SK-N-SH (cell line): ENCODE measurements around the gene LRRC36. TPM values are rescaled to one million over a fixed set of nuclear protein-coding genes. Genes with fewer than 3 reads are reported as not detected.

ENCODE experiments used
- CTCF ChIA-PET: fragments of 300-600, 350-600 bp; formaldehyde crosslinking; extraction: SDS; loops from one replicate; lab custom pipeline; 2021; lab: Yijun Ruan, JAX
- POLR2A ChIA-PET: fragments of 350-600 bp; sonication (Branson Sonifier 250); formaldehyde crosslinking; extraction: SDS; loops from one replicate; lab custom pipeline; 2020; ENCODE audit warnings: antibody characterized with exemption, inconsistent platforms; lab: Yijun Ruan, JAX
- DNase-seq: peaks from one replicate; pipeline ENCODE4 v3.0.0; 2012
- H2AFZ ChIP-seq: fragments of 200-600 bp; sonication (generic); 2 replicates; pipeline ENCODE4 v1.8.1; 2016; ENCODE audit warnings: antibody characterized with exemption, mild to moderate bottlenecking, low read depth
- H3F3A ChIP-seq: fragments of 200-600 bp; sonication (generic); replicated peaks from 2 replicates; pipeline ENCODE3; 2016; ENCODE audit warnings: antibody characterized with exemption, mild to moderate bottlenecking; ENCODE audit not compliant: insufficient read depth
- H3K27ac ChIP-seq, 2 experiments: fragments of 200-500 bp in 1 of 2; fragments of 200-600 bp in 1 of 2; sonication (Bioruptor generic) in 1 of 2; sonication (generic), shearing (Covaris generic) in 1 of 2; 2 replicates each; pipeline versions ENCODE4 v1.5.1 to v1.6.1; 2014 to 2016; ENCODE audit warnings: low read depth in 2 of 2, inconsistent platforms in 1 of 2, low read length in 1 of 2, mild to moderate bottlenecking in 1 of 2, mixed read lengths in 1 of 2
- H3K27me3 ChIP-seq: fragments of 200-600 bp; sonication (generic), shearing (Covaris generic); 2 replicates; pipeline ENCODE4 v1.6.1; 2016; ENCODE audit warnings: mixed run types; ENCODE audit not compliant: insufficient read depth
- H3K36me3 ChIP-seq, 2 experiments: fragments of 200-500 bp in 1 of 2; fragments of 200-600 bp in 1 of 2; sonication (Bioruptor generic) in 1 of 2; sonication (generic) in 1 of 2; replicated peaks in 1 of 2; 2 replicates each; pipeline versions ENCODE3 to v1.5.1; 2014 to 2016; ENCODE audit warnings: low read length in 1 of 2, mild to moderate bottlenecking in 1 of 2; ENCODE audit not compliant: insufficient read depth in 2 of 2, control insufficient read depth in 1 of 2
- H3K4me1 ChIP-seq, 2 experiments: fragments of 200-500 bp in 1 of 2; fragments of 200-600 bp in 1 of 2; sonication (Bioruptor generic) in 1 of 2; sonication (generic), shearing (Covaris generic) in 1 of 2; 2 replicates each; pipeline versions ENCODE4 v1.5.1 to v1.6.1; 2014 to 2016; ENCODE audit warnings: low read depth in 1 of 2, low read length in 1 of 2, mixed run types in 1 of 2; ENCODE audit not compliant: insufficient read depth in 2 of 2, control insufficient read depth in 1 of 2
- H3K4me2 ChIP-seq: fragments of 200-600 bp; sonication (generic), shearing (Covaris generic); 2 replicates; pipeline ENCODE4 v1.6.1; 2017; ENCODE audit warnings: mixed run types
- H3K4me3 ChIP-seq, 2 experiments: fragments of 200-500 bp in 1 of 2; fragments of 200-600 bp in 1 of 2; sonication (Bioruptor generic) in 1 of 2; sonication (generic), shearing (Covaris generic) in 1 of 2; 2 replicates each; pipeline versions ENCODE4 v1.5.1 to v1.8.1; 2014 to 2016; ENCODE audit warnings: low read depth in 2 of 2, inconsistent platforms in 1 of 2, low read length in 1 of 2, mild to moderate bottlenecking in 1 of 2, mixed read lengths in 1 of 2, moderate library complexity in 1 of 2
- H3K79me2 ChIP-seq: fragments of 200-600 bp; sonication (generic); 2 replicates; pipeline ENCODE4 v1.8.1; 2017; ENCODE audit warnings: mild to moderate bottlenecking; ENCODE audit not compliant: insufficient read depth
- H3K9ac ChIP-seq: fragments of 200-600 bp; sonication (generic); 2 replicates; pipeline ENCODE4 v1.6.1; 2017; ENCODE audit warnings: mixed run types
- H3K9me2 ChIP-seq: fragments of 200-600 bp; sonication (generic); 2 replicates; pipeline ENCODE4 v1.6.1; 2017; ENCODE audit warnings: mixed run types
- H3K9me3 ChIP-seq: fragments of 200-600 bp; sonication (generic); 2 replicates; pipeline ENCODE4 v1.6.1; 2017; ENCODE audit warnings: mixed run types, mild to moderate bottlenecking, moderate library complexity
- H4K20me1 ChIP-seq: fragments of 200-600 bp; sonication (generic); 2 replicates; pipeline ENCODE4 v1.6.1; 2017; ENCODE audit warnings: mild to moderate bottlenecking, mixed run types; ENCODE audit not compliant: insufficient read depth
- MXI1 ChIP-seq: IDR thresholded peaks from 2 replicates; pipeline ENCODE4 v1.6.1; 2012; ENCODE audit warnings: mild to moderate bottlenecking, low read depth, low read length, improper control_type of control experiment
- NRF1 ChIP-seq: IDR thresholded peaks from 2 replicates; pipeline ENCODE4 v1.6.1; 2012; ENCODE audit warnings: low read depth, mild to moderate bottlenecking, low read length
- RAD21 ChIP-seq: IDR thresholded peaks from 2 replicates; pipeline ENCODE4 v1.6.1; 2012; ENCODE audit warnings: mild to moderate bottlenecking, low read length
- RXRA ChIP-seq: IDR thresholded peaks from 2 replicates; pipeline ENCODE4 v1.4.0; 2012; ENCODE audit warnings: low read depth, mild to moderate bottlenecking, borderline replicate concordance
- SMC3 ChIP-seq: IDR thresholded peaks from 2 replicates; pipeline ENCODE4 v1.6.1; 2012; ENCODE audit warnings: low read depth, low read length, improper control_type of control experiment
- YY1 ChIP-seq: IDR thresholded peaks from 2 replicates; pipeline ENCODE4 v1.4.0; 2012; ENCODE audit warnings: low read depth, mild to moderate bottlenecking
- WGBS: methylation state at CpG from one replicate; pipeline ENCODE4 v1.1.6; 2017; ENCODE audit warnings: low lambda C conversion rate; 5-methylcytosine and 5-hydroxymethylcytosine counted together
- polyA plus RNA-seq, 3 experiments: library from polyadenylated mRNA; depleted of rRNA; stranded (reverse); fragments of >200 nt; gene quantifications; 2 replicates each; pipeline ENCODE4 v1.2.3, GENCODE V29; 2012
- TF ChIP-seq, protein P1 (sequence below): fragments of 200-600 bp; sonication (generic); IDR thresholded peaks from 2 replicates; pipeline ENCODE4 v1.6.1; 2017; ENCODE audit warnings: antibody characterized with exemption, mild to moderate bottlenecking, moderate library complexity
- TF ChIP-seq, protein P2 (sequence below): IDR thresholded peaks from 2 replicates; pipeline ENCODE4 v1.4.0; 2012; ENCODE audit warnings: low read depth

Gene LRRC36, protein sequence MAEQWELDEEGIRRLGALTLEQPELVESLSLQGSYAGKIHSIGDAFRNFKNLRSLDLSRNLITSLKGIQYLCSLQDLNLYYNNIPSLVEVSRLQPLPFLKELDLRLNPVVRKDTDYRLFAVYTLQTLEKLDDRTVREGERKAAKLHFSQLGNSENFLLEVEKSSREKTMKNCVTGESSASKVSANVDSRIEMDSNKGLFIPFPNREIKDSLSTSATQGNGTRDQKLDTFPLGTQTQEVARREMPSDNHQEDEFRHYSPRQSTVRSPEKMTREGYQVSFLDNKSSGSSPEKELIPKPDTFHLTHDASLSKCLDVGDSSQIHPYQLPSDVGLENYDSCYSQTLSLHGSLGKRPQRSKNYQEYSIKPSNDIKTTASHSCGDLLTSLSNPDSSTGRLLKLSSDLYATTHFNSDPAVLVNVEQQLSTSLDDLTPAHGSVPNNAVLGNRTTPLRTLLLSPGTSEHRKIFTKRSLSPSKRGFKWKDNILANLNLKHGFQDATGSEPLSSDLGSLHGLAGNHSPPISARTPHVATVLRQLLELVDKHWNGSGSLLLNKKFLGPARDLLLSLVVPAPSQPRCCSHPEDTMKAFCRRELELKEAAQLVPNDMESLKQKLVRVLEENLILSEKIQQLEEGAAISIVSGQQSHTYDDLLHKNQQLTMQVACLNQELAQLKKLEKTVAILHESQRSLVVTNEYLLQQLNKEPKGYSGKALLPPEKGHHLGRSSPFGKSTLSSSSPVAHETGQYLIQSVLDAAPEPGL
- 0.78 and 0.92 TPM in 2 replicates for polyA plus RNA-seq (2012; rRNA removed)
- polyA plus RNA-seq (2012; cell fraction: cytosol; rRNA removed): 0.30 and 0.36 TPM in 2 replicates
- 3.6 and 4.8 TPM in 2 replicates for polyA plus RNA-seq (2012; cell fraction: nucleus; rRNA removed)

DNA sequence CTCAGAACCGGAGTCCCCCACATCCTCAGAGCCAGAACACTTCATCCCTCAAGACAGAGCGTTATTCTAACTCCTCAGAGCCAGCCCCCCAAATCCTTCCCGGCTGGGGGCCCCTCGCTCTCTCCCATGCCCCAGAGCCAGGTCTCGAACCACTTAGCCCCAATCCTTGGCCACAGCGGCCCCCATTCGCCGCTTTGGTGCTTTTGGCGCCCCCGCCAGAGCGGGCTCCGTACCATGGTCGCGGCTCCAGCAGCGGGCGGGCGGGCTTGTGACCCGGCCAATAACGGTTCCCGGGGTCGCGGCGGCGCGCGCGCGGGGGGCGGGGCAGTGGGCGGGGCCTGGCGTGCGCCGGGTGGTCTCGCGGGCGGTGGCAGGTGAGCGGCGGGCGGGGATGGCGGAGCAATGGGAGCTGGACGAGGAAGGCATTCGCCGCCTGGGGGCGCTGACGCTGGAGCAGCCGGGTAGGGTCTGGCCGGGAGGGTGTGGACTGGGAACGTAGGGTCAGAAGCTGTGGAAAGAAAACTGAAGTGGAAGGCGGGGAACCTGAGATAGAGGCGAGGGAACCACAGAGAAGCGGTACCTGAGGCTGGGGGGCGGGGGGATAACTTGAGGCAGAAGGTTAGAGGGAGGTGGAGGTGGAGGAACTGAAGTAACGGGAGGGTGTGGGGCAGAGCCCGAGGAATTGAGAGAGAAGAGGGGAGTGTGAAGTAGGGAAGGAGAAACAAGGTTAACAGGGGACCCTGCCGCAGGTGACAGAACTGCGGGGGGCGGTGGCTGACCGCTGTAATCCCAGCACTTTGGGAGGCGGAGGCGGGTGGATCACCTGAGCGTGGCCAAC lies at the start of gene LRRC36, which contains the start of gene KCTD19:
TSS of gene LRRC36 (plus strand) at position 344 of the 838 bp plus-strand sequence. CDS start at position 392, 48 bp downstream.
TSS of gene KCTD19 (minus strand) at position 270 of the 838 bp plus-strand sequence. CDS start at position 236, 34 bp downstream.
- Histone ChIP-seq H3K4me1 (peaks cover 0 to 6% of the 10 kb centered on the region in 2 experiments; a peak in 1 of 4 replicates), H3K27me3 (no peaks in the 10 kb centered on the region), H2AFZ (peak within 1 kb of the TSS; percentile 97), H3K36me3 (no peaks in the 10 kb centered on the region), H3K9ac (peak within 1 kb of the TSS; percentile 72), H3K4me3 (peak within 1 kb of the TSS; percentile 58 to 70), H3K79me2 (no peaks in the 10 kb centered on the region), H3K9me3 (no peaks in the 10 kb centered on the region), H3K4me2 (peak within 1 kb of the TSS; percentile 88), H4K20me1 (no peaks in the 10 kb centered on the region), H3K27ac (peak within 1 kb of the TSS in 1 of 2 experiments; percentile 29; a peak in 1 of 4 replicates), H3K9me2 (no peaks in the 10 kb centered on the region), H3F3A (peaks cover 23% of the 10 kb centered on the region)
- POLR2A ChIA-PET: interaction anchor here (1.0 to 1.4 kb wide), 2 partner anchors 78 to 155 kb away, joined by 3 to 4 read pairs; partner anchors contain the start of genes ATP6V0D1 and SLC9A5
- CTCF ChIA-PET: interaction anchor here (0.5 to 3.1 kb wide), 46 partner anchors 9 to 524 kb away, joined by 3 to 26 read pairs (median 4); partner anchors contain the start of genes ELMO3, SLC9A5, TPPP3 and ZDHHC1
- 19% methylated on average over 51 of the region's 61 CpGs for WGBS
- peak; percentile 98 for DNase-seq
- TF ChIP-seq YY1: no peak
- peak; percentile 50 for TF ChIP-seq RAD21
- TF ChIP-seq, protein P1, sequence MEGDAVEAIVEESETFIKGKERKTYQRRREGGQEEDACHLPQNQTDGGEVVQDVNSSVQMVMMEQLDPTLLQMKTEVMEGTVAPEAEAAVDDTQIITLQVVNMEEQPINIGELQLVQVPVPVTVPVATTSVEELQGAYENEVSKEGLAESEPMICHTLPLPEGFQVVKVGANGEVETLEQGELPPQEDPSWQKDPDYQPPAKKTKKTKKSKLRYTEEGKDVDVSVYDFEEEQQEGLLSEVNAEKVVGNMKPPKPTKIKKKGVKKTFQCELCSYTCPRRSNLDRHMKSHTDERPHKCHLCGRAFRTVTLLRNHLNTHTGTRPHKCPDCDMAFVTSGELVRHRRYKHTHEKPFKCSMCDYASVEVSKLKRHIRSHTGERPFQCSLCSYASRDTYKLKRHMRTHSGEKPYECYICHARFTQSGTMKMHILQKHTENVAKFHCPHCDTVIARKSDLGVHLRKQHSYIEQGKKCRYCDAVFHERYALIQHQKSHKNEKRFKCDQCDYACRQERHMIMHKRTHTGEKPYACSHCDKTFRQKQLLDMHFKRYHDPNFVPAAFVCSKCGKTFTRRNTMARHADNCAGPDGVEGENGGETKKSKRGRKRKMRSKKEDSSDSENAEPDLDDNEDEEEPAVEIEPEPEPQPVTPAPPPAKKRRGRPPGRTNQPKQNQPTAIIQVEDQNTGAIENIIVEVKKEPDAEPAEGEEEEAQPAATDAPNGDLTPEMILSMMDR: peak; percentile 59
- TF ChIP-seq MXI1: no peak; the same call in 1 of the 2 replicates
- TF ChIP-seq, protein P2, sequence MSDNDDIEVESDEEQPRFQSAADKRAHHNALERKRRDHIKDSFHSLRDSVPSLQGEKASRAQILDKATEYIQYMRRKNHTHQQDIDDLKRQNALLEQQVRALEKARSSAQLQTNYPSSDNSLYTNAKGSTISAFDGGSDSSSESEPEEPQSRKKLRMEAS: no peak
- TF ChIP-seq SMC3: peak; percentile 31; the same call in 1 of the 2 replicates
- TF ChIP-seq RXRA: no peak
- peak; percentile 51; the same call in 1 of the 2 replicates for TF ChIP-seq NRF1
